Measurements from ENCODE around the gene LPP.

- TF ChIP-seq CTCF (IDR thresholded peaks at IDR 0.05; ENCODE audit: low read depth, low read length, poor library complexity, severe bottlenecking) (no peak), EZH2phosphoT487 (IDR thresholded peaks at IDR 0.05; ENCODE audit: borderline replicate concordance, low read length) (no peak)
Measured at GRCh38 chr3:188124184-188124583, 29.8 kb upstream of the LPP start.
